Hepatocyte (in vitro differentiated cells): ENCODE measurements around the gene NDUFS7. TPM values are rescaled to one million over a fixed set of nuclear protein-coding genes. Genes with fewer than 3 reads are reported as not detected.

Source experiments
- DNase-seq: peaks from one replicate; pipeline ENCODE4 v3.0.0-alpha.2; 2016; ENCODE audit warnings: low spot score
- H2AFZ ChIP-seq: fragments of 200-600 bp; sonication (generic); 2 replicates; pipeline ENCODE4 v1.6.0; 2016; ENCODE audit warnings: antibody characterized with exemption, mild to moderate bottlenecking
- H3K27ac ChIP-seq: fragments of 200-600 bp; sonication (generic); 2 replicates; pipeline ENCODE4 v1.5.1; 2016; ENCODE audit warnings: mild to moderate bottlenecking
- H3K27me3 ChIP-seq: fragments of 200-600 bp; sonication (generic); 2 replicates; pipeline ENCODE4 v1.6.1; 2016
- H3K36me3 ChIP-seq: fragments of 200-600 bp; sonication (generic); replicated peaks from 2 replicates; pipeline ENCODE4 v1.5.1; 2016; ENCODE audit warnings: low read depth; ENCODE audit not compliant: insufficient read depth
- H3K4me1 ChIP-seq: fragments of 200-600 bp; sonication (generic); 2 replicates; pipeline ENCODE4 v1.5.1; 2016; ENCODE audit warnings: mild to moderate bottlenecking, moderate library complexity; ENCODE audit not compliant: insufficient read depth
- H3K4me2 ChIP-seq: fragments of 200-600 bp; sonication (generic); 2 replicates; pipeline ENCODE4 v1.6.0; 2016
- H3K4me3 ChIP-seq: fragments of 200-600 bp; sonication (generic); 2 replicates; pipeline ENCODE4 v1.5.1; 2016; ENCODE audit warnings: mild to moderate bottlenecking
- H3K79me2 ChIP-seq: fragments of 200-600 bp; sonication (generic); 2 replicates; pipeline ENCODE4 v1.6.0; 2017; ENCODE audit warnings: mild to moderate bottlenecking
- H3K9me2 ChIP-seq: fragments of 200-600 bp; sonication (generic); replicated peaks from 2 replicates; pipeline ENCODE4 v1.6.0; 2017; ENCODE audit warnings: mild to moderate bottlenecking; ENCODE audit not compliant: insufficient read depth
- H3K9me3 ChIP-seq: fragments of 200-600 bp; sonication (generic); 2 replicates; pipeline ENCODE4 v1.5.1; 2016; ENCODE audit warnings: low read depth, mild to moderate bottlenecking
- H4K20me1 ChIP-seq: fragments of 200-600 bp; sonication (generic); 2 replicates; pipeline ENCODE4 v1.6.0; 2016; ENCODE audit warnings: mild to moderate bottlenecking; ENCODE audit not compliant: insufficient read depth, poor library complexity, severe bottlenecking
- CTCF ChIP-seq: fragments of 200-600 bp; sonication (generic); IDR thresholded peaks from 2 replicates; pipeline ENCODE4 v1.5.1; 2016; ENCODE audit warnings: antibody characterized with exemption, mild to moderate bottlenecking; ENCODE audit not compliant: poor library complexity
- EZH2 ChIP-seq: fragments of 200-600 bp; sonication (generic); IDR thresholded peaks from 2 replicates; pipeline ENCODE4 v1.6.1; 2016; ENCODE audit warnings: antibody characterized with exemption, mild to moderate bottlenecking, borderline replicate concordance
- EZH2phosphoT487 ChIP-seq: fragments of 200-600 bp; sonication (generic); IDR thresholded peaks from one replicate; pipeline ENCODE4 v1.6.1; 2018; ENCODE audit warnings: antibody characterized with exemption, mild to moderate bottlenecking, low read depth, moderate library complexity; ENCODE audit not compliant: unreplicated experiment, severe bottlenecking
- WGBS: methylation state at CpG from one replicate; pipeline ENCODE4 v1.1.6; 2016; ENCODE audit warnings: low lambda C conversion rate; ENCODE audit errors: missing lambda C conversion rate; 5-methylcytosine and 5-hydroxymethylcytosine counted together
- polyA plus RNA-seq: library from polyadenylated mRNA; unstranded; fragments of >200 nt; fragmentation: Nextera tagmentation; extraction: Ambion mirVana; gene quantifications from 2 replicates; pipeline ENCODE4 v1.2.1, GENCODE V29; 2016
- total RNA-seq: library from RNA; depleted of rRNA; stranded (reverse); fragments of >200 nt; gene quantifications from 2 replicates; pipeline ENCODE4 v1.2.3, GENCODE V29; 2014

NDUFS7 gene
- total and polyA plus RNA-seq, 2 experiments from 2014 or later = 81.6 to 276 TPM

DNA sequence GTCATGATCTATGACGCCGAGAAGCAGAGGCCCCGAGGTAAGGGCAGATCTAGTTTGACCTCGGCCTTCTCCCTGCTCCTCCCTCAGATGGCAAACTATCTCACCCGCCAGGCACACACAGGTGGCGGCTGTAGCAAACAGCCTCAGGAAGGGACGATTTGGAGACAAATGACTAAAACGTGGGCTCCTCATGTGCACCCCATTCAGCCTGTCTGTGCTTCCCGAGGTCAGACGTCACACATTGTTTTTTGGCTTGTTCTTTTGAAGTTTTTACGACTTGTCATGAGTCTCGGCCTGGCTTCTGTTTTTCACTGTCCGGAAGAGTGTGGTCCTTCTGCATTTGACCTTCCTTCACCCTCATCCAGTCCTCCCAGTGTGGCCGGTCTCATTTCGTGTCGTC, 38.7 kb downstream of the NDUFS7 start:
- Histone ChIP-seq H3K4me3 (no peak overlapping the region), H3K9me3 (no peaks in the 10 kb centered on the region), H3K27me3 (no peaks in the 10 kb centered on the region), H3K4me2 (no peak overlapping the region), H3K4me1 (peaks cover 28% of the 10 kb centered on the region), H2AFZ (no peak overlapping the region), H3K79me2 (peaks cover 93% of the 10 kb centered on the region), H4K20me1 (peaks cover 27% of the 10 kb centered on the region), H3K27ac (no peak overlapping the region), H3K9me2 (no peaks in the 10 kb centered on the region), H3K36me3 (no peaks in the 10 kb centered on the region)
- TF ChIP-seq CTCF = no peak
- TF ChIP-seq EZH2phosphoT487 = no peak
- no peak for TF ChIP-seq EZH2
- 64% methylated on average over 16 of the region's 16 CpGs for WGBS
- DNase-seq = no peak

GRCh38 chr19:1422943-1423342, 39.2 kb downstream of the NDUFS7 start:
- Histone ChIP-seq H3K27me3 (no peaks in the 10 kb centered on the region), H2AFZ (no peak overlapping the region), H3K79me2 (peaks cover 93% of the 10 kb centered on the region), H3K9me3 (no peaks in the 10 kb centered on the region), H3K36me3 (no peaks in the 10 kb centered on the region), H3K4me1 (peaks cover 22% of the 10 kb centered on the region), H3K27ac (no peak overlapping the region), H3K4me3 (no peak overlapping the region), H4K20me1 (peaks cover 23% of the 10 kb centered on the region), H3K4me2 (no peak overlapping the region), H3K9me2 (no peaks in the 10 kb centered on the region)
- DNase-seq = no peak
- no peak for TF ChIP-seq CTCF
- WGBS = 93% methylated on average over 24 of the region's 24 CpGs

GRCh38 chr19:1423436-1424191, 39.9 kb downstream of the NDUFS7 start:
- H3K4me2 ChIP-seq = no peak overlapping the region
- H3K79me2 ChIP-seq = peaks cover 91% of the 10 kb centered on the region
- no peaks in the 10 kb centered on the region for H3K9me2 ChIP-seq
- H3K4me3 ChIP-seq = no peak overlapping the region
- H4K20me1 ChIP-seq = peaks cover 21% of the 10 kb centered on the region
- no peak for DNase-seq
- H3K9me3 ChIP-seq = no peaks in the 10 kb centered on the region
- H2AFZ ChIP-seq = no peak overlapping the region
- H3K4me1 ChIP-seq = peaks cover 18% of the 10 kb centered on the region
- no peaks in the 10 kb centered on the region for H3K27me3 ChIP-seq
- TF ChIP-seq EZH2phosphoT487 = no peak
- no peak for TF ChIP-seq CTCF
- no peak for TF ChIP-seq EZH2
- WGBS = 94% methylated on average over 37 of the region's 40 CpGs
- peak overlapping the region; percentile 71 for H3K27ac ChIP-seq
- no peaks in the 10 kb centered on the region for H3K36me3 ChIP-seq
